HG03064 (cell line): ENCODE data around the gene RAB40B.
"Not testable (repeated sequence)": the region's sequence is repeated elsewhere in the genome, so short reads cannot be mapped to it uniquely, and the experiment has no call there.

Experiments used
- ATAC-seq: cut with Tn5 transposase; IDR thresholded peaks from one replicate; pipeline ENCODE4 v1.9.1; 2021; ENCODE audit warnings: low read depth; ENCODE audit not compliant: unreplicated experiment

Gene RAB40B, protein sequence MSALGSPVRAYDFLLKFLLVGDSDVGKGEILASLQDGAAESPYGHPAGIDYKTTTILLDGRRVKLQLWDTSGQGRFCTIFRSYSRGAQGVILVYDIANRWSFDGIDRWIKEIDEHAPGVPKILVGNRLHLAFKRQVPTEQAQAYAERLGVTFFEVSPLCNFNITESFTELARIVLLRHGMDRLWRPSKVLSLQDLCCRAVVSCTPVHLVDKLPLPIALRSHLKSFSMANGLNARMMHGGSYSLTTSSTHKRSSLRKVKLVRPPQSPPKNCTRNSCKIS

DNA sequence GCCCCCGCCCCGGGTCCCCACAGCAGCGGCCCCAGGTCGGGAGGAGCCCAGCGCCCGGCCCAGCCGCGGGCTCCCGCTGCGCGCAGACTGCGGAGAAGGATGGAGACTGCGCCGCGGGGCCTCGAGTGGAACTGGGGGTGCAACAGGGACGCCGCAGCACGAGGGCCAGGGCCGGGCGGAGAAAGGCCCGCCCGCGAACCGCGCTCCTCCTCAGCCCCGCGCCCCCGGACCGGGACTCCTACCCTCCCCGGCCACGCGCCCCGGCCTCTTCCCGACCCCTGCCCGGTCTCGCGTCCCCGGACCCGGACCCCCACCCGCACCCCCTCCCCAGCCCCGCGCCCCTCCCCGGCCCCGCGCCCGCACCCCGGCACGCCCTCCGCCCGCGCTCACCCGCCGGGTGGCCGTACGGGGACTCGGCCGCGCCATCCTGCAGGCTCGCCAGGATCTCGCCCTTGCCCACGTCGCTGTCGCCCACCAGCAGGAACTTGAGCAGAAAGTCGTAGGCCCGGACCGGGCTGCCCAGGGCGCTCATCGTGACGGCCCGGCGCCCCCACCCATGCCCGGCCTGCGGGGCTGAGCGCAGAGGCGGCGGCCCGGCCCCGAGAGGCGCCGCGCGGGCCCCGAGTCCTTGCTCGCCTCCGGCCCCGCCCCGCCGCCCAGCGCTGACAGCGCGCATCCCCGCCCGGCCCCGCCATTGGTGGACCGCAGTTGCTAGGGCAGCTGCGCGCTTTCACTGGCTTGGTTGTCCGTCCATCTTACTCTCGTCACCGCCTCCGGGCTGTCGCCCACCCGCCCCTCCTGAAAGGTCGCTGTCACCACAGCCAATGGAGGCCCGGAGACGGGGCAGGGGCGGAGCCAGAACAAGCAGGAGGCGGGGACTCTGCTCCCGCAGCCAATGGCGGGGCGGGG lies at the start of gene RAB40B:
Gene RAB40B, minus strand, starts transcription at position 634 of the 909 bp plus-strand sequence. Its CDS starts 102 bp downstream, at position 532.
- ATAC-seq, result peak; percentile 86

DNA sequence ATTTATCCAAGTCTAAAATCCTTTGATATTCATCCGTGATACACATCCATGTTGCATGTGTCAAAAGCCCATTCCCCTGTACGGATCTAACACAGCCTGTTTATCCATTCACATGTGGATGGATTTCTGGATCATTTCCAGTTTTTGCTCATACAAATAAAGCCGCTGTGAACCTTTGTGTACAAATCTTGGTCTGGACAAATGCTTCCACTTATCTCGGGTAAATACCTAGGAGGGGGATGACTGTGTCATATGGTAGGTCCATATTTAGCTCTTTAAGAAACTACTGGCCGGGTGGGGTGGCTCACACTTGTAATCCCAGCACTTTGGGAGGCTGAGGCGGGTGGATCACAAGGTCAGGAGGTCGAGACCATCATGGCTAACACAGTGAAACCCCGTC lies 47.0 kb upstream of the RAB40B start:
- no peak for ATAC-seq

DNA sequence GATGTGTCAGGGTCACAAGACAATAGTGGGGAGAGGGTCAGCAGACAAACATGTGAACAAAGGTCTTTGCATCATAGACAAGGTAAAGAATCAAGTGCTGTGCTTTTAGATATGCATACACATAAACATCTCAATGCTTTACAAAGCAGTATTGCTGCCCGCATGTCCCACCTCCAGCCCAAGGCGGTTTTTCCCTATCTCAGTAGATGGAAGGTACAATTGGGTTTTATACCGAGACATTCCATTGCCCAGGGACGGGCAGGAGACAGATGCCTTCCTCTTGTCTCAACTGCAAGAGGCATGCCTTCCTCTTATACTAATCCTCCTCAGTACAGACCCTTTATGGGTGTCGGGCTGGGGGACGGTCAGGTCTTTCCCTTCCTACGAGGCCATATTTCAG lies 46.2 kb upstream of the RAB40B start:
- ATAC-seq, result not testable (repeated sequence)

DNA sequence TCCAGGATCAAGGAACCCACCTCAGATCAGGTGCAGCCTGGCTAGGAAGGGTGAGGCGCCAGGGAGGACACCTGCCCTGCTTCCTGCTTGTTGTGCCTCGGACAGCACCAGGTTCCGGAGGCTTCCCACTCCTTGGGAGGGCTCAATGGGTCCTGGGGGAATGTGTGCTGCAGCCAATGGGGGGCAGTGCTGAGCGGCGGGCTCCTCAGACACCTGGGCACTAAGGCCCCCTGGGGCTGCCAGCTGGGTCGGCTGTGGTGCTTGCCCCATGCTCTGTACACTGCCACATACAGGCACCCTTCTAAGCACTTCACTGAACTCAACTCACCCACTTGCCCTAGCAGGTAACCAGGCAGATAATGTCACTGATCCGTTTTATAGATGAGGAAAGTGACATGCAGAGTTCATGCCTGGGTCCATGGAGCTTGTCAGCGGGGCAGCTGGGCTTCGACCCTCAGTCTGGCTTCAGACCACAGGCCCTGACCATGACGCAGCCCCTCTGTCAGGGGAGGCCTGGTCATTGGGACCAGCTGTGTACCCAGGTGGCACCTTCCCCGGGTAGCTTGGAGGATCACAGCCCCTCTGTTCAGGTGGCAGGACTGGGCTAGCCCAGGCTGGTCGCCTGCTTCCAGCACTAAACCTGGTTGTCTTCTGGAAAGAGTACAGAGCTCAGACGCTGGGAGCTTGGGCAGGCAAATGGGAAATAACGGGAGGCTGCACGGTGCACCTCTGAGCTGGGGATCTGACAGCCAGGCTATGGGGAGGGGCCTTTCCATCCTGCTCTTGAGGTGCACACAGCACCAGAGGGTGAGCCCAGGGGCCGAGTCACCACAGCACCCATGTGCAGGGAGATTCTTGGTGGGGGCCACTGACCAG lies 45.1 kb upstream of the RAB40B start:
- no peak for ATAC-seq

DNA sequence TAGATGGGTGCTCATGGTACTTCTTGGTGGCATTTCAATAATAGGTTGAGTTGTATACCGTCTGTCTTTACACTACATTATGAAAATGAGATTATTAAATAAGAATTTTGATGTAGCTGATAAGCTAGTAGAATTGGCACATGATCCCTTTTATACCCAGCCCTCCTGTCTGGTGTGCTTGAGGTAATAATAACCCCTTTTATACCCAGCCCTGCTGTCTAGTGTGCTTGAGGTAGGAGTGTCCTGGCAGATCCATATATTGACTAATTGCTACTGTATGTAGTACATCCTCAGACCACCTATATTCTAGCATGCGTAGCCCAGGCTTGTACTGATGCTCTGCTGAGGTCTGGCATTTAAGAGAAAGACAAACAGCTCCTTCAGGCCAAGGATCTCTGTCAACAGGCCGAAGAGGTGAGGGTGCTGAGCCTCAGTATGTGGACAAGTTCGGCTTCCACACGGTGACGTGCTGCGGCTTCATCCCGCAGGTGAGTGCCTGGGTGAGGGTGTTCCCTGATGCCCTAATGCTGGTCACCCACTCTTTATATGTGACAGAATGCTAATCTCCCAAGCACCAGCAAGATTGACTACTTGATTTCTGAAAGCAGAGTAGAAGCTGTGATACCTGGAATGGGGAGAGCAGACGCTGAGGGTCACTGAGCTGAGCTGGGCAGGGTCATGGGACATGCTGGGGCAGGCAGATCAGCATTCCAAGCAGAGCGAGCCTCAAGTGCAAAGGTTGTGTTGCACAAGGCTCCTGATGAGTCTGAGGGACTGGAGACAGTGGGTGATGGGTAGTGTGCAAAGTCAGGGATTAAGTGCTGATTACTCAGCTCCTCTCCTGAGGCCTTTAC lies 42.6 kb upstream of the RAB40B start:
- ATAC-seq, result no peak

DNA sequence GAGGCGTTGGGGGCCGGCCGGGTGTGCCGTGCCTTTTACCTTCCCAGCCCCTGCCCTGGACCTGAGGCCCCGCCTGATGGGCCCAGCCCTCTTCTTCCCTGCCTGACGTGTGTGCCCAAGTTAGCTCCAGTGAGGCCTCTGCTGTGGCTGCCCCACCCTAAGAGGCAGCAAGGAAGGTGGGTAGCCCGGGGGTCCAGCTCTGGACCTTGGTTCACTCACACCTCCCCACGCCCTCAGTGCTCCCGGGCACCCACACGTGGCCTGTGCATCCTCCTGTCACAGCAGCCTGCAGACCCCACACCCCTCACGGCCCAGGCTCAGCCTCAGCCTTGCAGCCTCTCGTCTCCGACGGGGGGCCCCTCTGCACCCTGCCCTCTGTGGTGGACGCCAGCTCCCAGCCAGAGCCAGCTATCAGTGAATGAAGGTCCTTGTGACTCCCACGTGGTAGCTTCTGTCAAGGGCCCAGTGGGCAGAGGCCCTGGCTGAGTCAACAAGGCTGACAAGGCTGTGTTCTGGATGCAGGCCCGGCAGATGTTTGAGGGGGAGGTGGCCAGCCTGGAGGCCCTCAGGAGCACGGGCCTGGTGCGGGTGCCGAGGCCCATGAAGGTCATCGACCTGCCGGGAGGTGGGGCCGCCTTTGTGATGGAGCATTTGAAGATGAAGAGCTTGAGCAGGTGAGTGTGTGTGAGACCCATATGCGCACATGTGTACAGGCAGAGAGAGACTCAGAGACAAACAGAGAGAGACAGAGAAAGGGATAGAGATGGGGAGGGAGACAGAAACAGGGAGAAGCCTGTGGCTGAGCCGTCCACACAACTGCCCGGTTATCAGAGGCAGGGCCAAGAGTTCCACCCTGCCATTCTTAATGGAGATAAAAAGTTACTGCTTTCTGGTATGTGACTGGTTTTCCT lies 39.7 kb upstream of the RAB40B start:
- ATAC-seq, result no peak

DNA sequence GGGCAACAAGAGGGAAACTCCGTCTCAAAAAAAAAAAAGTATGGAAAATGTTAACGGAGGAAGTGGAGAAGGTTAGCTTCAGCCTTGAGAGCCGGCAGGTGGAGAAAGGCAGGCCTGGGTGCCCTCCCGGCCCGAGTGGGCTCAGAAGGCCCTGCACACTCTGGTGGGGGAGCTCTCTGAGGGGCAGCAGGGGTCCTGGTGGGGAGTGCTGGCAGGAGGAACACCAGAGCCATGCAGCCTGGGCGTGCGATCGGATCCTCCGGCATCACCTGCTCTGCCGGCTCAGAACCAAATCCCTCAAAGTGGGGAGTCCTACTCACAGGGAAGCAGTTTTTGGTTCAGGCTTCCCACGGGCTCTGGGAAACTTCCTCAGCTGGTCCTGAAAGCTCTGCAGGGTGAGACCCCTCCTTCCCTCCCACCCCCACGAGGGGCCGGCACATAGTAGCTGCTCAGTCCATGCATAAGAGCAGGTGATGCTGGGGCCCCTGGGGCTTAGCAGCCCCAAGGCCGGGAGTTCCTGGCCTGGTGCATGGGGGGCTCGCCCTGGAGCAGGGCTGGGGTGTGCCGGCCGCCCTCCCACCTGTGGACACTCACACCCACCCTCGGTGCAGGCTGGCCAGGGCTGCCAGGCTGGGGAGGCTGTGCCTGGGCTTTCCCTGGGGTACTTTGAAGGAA lies 38.1 kb upstream of the RAB40B start:
- no peak for ATAC-seq

DNA sequence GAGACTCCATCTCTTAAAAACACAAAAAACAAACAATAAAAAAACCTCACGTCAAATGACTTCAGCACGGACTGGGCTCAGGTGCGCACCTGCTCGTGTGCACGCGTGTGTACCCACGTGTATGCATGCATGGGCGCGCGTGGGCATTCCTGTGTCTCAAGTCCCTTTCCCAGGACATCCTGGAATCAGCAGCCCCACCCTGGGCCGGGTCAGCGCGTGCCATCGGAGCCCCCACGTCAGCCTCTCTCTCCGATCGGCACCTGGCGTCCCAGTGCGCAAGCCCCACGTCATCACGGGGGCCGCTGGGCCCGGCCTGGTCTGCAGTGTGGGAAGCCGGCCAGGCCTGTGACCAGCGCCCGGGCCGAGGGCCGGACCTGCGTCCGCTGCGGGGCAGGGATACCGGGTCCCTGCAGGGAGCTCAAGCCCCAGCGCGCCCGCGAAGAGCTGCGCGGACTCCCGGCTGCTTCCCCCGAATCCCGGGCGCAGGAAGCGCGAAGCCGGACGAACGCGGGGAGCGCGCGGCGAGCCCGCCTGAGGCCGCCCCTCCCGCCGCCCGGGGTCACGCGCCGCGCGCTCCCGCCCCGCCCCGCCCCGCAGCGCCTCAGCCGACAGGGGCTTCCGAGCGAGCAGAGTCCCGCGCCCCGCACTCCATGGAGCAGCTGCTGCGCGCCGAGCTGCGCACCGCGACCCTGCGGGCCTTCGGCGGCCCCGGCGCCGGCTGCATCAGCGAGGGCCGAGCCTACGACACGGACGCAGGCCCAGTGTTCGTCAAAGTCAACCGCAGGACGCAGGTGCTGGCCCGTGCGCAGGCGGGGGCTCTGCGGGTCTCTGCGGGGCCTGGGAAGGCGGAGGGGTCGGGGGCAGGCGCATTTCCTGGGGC lies 36.7 kb upstream of the RAB40B start, which contains the start of gene FN3K:
Gene FN3K, plus strand, starts transcription at position 629 of the 880 bp plus-strand sequence. Its CDS starts 22 bp downstream, at position 651.
- ATAC-seq, result no peak

DNA sequence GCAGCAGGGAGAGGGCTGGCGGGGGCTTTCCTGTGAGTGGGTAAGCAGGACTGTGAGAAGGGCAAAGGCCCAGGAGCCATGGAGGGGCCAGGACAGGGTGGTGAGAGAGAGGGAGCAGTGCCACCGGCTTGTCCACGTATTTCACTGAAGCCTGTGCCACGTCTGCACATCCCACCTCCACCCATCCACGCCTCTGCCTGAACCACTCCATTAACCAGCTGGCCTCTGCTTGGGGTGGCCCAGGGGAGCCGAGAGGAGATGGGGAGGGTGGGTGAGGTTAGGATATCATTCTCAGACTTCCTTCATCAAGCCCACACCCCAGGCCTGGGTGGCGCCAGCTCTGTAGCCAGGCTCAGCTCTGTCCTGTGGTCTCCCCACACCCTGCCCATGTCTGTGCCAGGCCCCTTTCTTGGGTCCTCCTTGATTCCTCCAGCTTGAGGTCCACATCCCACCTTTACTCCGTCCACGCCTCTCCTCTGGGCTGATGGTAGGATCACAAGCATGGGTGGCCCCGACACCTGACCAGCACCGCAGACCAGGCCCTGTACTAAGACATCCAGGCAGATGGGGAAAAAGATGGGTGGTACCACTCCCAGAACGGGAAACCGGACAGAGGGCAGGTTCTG lies 33.7 kb upstream of the RAB40B start:
- ATAC-seq, result no peak

DNA sequence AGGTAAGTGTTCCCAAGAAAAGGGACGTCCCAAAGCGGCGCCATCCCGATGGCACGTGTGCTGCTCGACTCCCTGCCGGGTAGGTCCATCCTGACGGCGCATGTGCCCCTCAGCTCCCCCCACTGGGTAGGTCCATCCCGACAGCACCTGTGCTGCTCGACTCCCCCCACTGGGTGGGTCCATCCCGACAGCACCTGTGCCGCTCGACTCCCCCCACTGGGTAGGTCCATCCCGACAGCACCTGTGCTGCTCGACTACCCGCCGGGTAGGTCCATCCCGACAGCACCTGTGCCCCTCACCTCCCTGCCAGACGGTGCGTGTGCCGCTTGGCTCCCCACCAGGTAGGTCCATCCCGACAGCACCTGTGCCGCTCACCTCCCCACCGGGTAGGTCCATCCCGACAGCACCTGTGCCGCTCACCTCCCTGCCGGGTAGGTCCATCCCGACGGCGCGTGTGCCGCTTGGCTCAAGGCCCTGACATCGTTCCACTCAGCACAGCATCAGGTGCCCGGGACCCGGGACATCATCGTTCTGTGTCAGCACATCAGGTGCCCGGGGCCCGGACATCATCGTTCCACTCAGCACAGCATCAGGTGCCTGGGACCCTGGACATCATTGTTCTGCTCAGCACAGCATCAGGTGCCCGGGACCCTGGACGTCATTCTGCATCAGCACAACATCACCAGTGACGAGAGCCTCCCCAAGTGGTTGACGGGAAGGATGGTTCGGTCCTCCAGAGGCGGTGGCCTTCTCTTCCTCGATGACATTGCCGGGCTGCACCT lies 31.2 kb upstream of the RAB40B start:
- no peak for ATAC-seq

DNA sequence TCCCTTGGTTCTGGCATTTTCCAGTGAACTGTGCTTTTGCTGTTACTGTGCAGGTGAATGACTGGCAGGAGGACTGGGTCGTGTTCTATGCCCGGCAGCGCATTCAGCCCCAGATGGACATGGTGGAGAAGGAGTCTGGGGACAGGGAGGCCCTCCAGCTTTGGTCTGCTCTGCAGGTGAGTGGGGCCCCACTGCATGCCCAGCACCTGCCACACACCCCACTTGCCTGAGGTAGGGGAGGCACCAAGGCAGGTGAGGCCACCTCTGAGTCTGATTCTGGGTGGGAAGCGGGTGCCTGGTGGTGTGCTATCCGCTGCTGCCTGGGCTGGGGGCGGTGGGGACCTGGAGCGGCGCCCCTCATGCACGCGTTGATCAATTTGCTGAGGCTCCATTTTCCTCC lies 27.9 kb upstream of the RAB40B start:
- ATAC-seq, result no peak

DNA sequence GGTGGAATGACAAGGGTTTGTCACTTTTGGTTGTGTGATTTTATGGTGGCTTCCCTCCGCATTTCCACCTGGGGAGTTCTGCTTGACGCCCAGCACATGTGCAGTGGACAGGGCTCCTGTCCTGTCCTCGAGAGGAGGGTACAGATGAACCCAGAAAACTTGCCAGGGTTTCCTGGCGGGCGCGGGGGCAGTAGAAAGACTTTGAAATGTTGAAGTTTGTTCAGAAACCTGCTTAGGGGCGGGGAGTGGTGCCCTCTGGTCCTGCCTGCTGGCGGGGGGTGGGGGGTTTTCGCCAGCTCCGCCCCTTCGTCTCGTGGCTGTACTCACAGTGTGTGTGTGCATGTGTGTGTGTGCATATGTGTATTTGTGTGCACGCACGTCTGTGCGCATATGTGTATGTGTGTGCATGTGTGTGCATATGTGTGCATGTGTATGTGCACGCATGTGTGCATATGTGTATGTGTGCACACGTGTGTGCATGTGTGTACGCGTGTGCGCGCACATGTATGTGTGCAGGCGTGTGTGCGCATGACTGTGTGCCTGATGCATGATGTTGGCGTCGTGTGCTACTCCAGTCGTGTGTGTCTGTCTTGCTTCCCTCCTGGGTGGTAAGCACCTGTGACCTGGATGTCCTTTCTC lies 24.8 kb upstream of the RAB40B start:
- no peak for ATAC-seq

DNA sequence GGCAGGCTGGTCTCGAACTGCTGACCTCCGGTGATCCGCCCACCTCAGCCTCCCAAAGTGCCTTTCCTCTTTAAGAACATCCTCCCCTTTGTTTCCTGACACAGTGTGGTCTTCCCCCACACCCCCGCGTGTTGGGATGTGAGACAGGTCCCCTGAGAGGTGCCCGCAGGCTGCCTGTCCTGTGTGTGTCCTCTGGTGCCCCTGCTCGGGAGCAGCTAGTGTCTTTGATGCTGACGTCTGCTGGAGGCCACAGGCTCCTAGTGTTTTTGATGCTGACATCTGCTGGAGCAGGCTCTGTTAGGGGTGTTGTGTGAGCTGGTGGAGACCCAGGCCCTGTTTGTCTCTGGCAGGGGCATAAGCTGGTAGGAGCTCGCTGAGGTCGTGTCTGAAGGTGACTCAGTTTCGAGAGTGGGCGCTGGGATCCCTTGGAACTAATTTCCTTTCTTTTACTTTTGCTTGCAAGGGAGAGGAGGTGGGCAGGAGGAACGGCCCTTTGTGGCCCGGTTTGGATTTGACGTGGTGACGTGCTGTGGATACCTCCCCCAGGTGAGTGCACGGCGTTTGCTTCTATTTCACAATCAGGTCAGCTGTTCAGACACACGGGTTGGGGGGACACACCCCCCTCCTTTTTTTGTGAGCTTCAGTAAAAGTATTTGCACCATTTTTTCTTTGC lies 24.0 kb upstream of the RAB40B start:
- ATAC-seq, result no peak

DNA sequence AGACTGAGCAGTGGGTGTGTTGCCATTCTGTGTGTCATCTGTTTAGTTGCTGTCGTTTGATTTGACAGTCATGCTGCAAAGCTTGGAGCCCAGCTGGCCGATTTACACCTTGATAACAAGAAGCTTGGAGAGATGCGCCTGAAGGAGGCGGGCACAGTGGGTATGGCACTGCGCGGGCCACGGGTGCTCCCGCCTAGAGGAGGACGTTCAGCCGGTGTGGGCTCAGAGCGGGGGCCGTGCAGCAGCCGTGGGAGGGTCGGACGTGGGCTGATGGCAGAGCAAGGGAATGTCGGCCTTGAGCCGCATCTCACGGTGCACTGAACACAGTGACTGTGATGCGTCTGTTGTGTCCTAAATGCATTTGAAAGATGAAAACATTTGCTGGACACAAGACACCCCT lies 21.7 kb upstream of the RAB40B start:
- ATAC-seq, result no peak
